NCI-H510A (cell line): ENCODE results near the gene TP53I11.

ENCODE experiments used
- DNase-seq: peaks from one replicate; lab custom pipeline; 2025; lab: John Stamatoyannopoulos, UW

Gene TP53I11

GRCh38 chr11:44978274-44978960 is 27.7 kb upstream of the TP53I11 start:
- DNase-seq = no peak

- no peak for DNase-seq
Measured at GRCh38 chr11:44977493-44977984, 26.9 kb upstream of the TP53I11 start.

GRCh38 chr11:44976576-44976975 is 25.9 kb upstream of the TP53I11 start:
- no peak for DNase-seq

GRCh38 chr11:44974402-44975000 is 23.8 kb upstream of the TP53I11 start:
- no peak for DNase-seq

GRCh38 chr11:44973632-44974401 is 23.1 kb upstream of the TP53I11 start:
- no peak for DNase-seq

- DNase-seq = no peak
Measured at GRCh38 chr11:44972746-44973435, 22.2 kb upstream of the TP53I11 start.

GRCh38 chr11:44971185-44971584 is 20.5 kb upstream of the TP53I11 start:
- DNase-seq = no peak

GRCh38 chr11:44970293-44970692 is 19.6 kb upstream of the TP53I11 start:
- no peak for DNase-seq

GRCh38 chr11:44969651-44970252 is 19.1 kb upstream of the TP53I11 start:
- no peak for DNase-seq

GRCh38 chr11:44968510-44968909 is 17.8 kb upstream of the TP53I11 start:
- no peak for DNase-seq

GRCh38 chr11:44967930-44968496 is 17.3 kb upstream of the TP53I11 start:
- DNase-seq = no peak

GRCh38 chr11:44966694-44967093 is 16.0 kb upstream of the TP53I11 start:
- no peak for DNase-seq

- DNase-seq = no peak
Measured at GRCh38 chr11:44964526-44965209, 14.0 kb upstream of the TP53I11 start.

GRCh38 chr11:44963948-44964347 is 13.3 kb upstream of the TP53I11 start:
- no peak for DNase-seq

GRCh38 chr11:44963136-44963535 is 12.5 kb upstream of the TP53I11 start:
- no peak for DNase-seq

GRCh38 chr11:44962464-44962863 is 11.8 kb upstream of the TP53I11 start:
- no peak for DNase-seq

GRCh38 chr11:44960200-44960845 is 9.6 kb upstream of the TP53I11 start:
- no peak for DNase-seq

GRCh38 chr11:44959064-44959463 is 8.4 kb upstream of the TP53I11 start:
- no peak for DNase-seq

- no peak for DNase-seq
Measured at GRCh38 chr11:44957776-44958564, 7.3 kb upstream of the TP53I11 start.

- DNase-seq = no peak
Measured at GRCh38 chr11:44957040-44957515, 6.4 kb upstream of the TP53I11 start.
